Pancreas (tissue), 10 donors: ENCODE measurements around the gene INSYN2B. TPM values are rescaled to one million over a fixed set of nuclear protein-coding genes. Genes with fewer than 3 reads are reported as not detected.

Experiments
- ATAC-seq, 4 donors: fragments of 200-7000 bp; cut with Tn5 transposase; one replicate each; pipeline versions ENCODE4 v1.8.0 to v1.9.1; 2020; ENCODE audit warnings: mild to moderate bottlenecking in 4 of 4, moderate library complexity in 4 of 4
- DNase-seq, 6 donors: peaks; one replicate each; pipeline ENCODE4 v3.0.0-alpha.2; 2020
- FAIRE-seq: peaks from 2 replicates; lab custom pipeline; 2012; peaks lifted over from hg19 to GRCh38; lab: Jason Lieb, UNC
- H3K27ac ChIP-seq, 4 donors: fragments of 200-600 bp; sonication (generic); 1 replicate in 3 of 4; 2 replicates in 1 of 4; pipeline versions ENCODE4 v1.5.0 to v1.8.0; 2020
- H3K27me3 ChIP-seq, 4 donors: fragments of 200-600 bp; one replicate each; pipeline ENCODE4 v1.8.0; 2021
- H3K36me3 ChIP-seq, 3 donors: fragments of 200-600 bp; sonication (generic) in 1 of 3; one replicate each; pipeline versions ENCODE4 v1.5.0 to v1.8.0; 2020 to 2021
- H3K4me1 ChIP-seq, 3 donors: fragments of 200-600 bp; one replicate each; pipeline ENCODE4 v1.8.0; 2021
- H3K4me3 ChIP-seq, 4 donors: fragments of 200-600 bp; sonication (generic) in 2 of 4; one replicate each; pipeline versions ENCODE4 v1.5.0 to v1.8.0; 2020 to 2021
- H3K9me3 ChIP-seq, 4 donors: fragments of 200-600 bp; one replicate each; pipeline ENCODE4 v1.8.0; 2021
- CTCF ChIP-seq, 4 donors: fragments of 200-600 bp; sonication (generic) in 3 of 4; IDR thresholded peaks; one replicate each; pipeline versions ENCODE4 v1.5.0 to v1.8.0; 2021; ENCODE audit warnings: antibody characterized with exemption in 4 of 4
- WGBS, 2 donors: extraction: QIAGEN DNeasy Blood & Tissue Kit; methylation state at CpG; one replicate each; pipeline ENCODE4 v1.1.7; 2013; 5-methylcytosine and 5-hydroxymethylcytosine counted together
- intact Hi-C, 3 donors: fragments of 100-400 bp; cut with DNase I; formaldehyde crosslinking; loops; one replicate each; pipeline versions ENCODE4 v1.11.1 to v1.14.2; 2022
- polyA plus RNA-seq, 2 donors: library from polyadenylated mRNA; stranded (reverse); fragments of 200-250 nt; gene quantifications; one replicate each; pipeline ENCODE4 v1.2.3, GENCODE V29; 2013
- total RNA-seq, 6 donors: library from RNA; stranded (reverse); fragmentation: NEBNext Ultra II Directional in 4 of 6; extraction: Animal tissue kit (Norgen Biotek cat#: 25700) in 4 of 6; gene quantifications; one replicate each; pipeline versions ENCODE4 v1.2.1 to v1.2.4, GENCODE V29; 2021 to 2023
- donor health status: healthy with polysubstance abuse.
- donor health status: DM: no; HTN: no; CAD: no; lungs with moderate emphysema.
- donor health status: DM: no; HTN: no; CAD: no.
- donor health status: control.
- donor health status: control.
- donor health status: Bipolar disorder and iron deficiency.
- donor health status: DM: yes; HTN: yes; CAD: no.
- donor health status: DM: no; HTN: no; CAD: no.
- donor health status: DM: no; HTN: no; CAD: no.
- donor health status: DM: yes; HTN: yes; CAD: no.

Gene INSYN2B
- total and polyA plus RNA-seq, 8 donors: 0.02 TPM; not detected in 7

- Histone ChIP-seq H3K9me3 (no peaks in the 10 kb centered on the region), H3K4me1 (no peaks in the 10 kb centered on the region), H3K27me3 (no peaks in the 10 kb centered on the region), H3K4me3 (no peak overlapping the region), H3K27ac (no peak overlapping the region), H3K36me3 (no peaks in the 10 kb centered on the region)
- intact Hi-C loops: no loop called here
- DNase-seq (no peak), ATAC-seq (no peak), FAIRE-seq (no peak)
- TF ChIP-seq CTCF (IDR thresholded peaks at IDR 0.05): no peak
- WGBS, 2 donors: 64 to 80% methylated on average over 1 of the region's 1 CpG
Measured at GRCh38 chr5:169847519-169847918, 132.8 kb downstream of the INSYN2B start.

GRCh38 chr5:169842699-169843098 lies 137.6 kb downstream of the INSYN2B start:
- ATAC-seq (no peak), DNase-seq (no peak), FAIRE-seq (no peak)
- Histone ChIP-seq H3K36me3 (no peaks in the 10 kb centered on the region), H3K27me3 (no peaks in the 10 kb centered on the region), H3K4me3 (no peak overlapping the region), H3K9me3 (no peaks in the 10 kb centered on the region), H3K4me1 (no peaks in the 10 kb centered on the region), H3K27ac (no peak overlapping the region)
- intact Hi-C loops: no loop called here
- no peak for TF ChIP-seq CTCF (IDR thresholded peaks at IDR 0.05)

- Histone ChIP-seq H3K27me3 (no peaks in the 10 kb centered on the region), H3K4me1 (no peaks in the 10 kb centered on the region), H3K36me3 (no peaks in the 10 kb centered on the region), H3K9me3 (no peaks in the 10 kb centered on the region), H3K4me3 (no peak overlapping the region), H3K27ac (no peak overlapping the region)
- no peak for ATAC-seq
- no peak for FAIRE-seq
- TF ChIP-seq CTCF (IDR thresholded peaks at IDR 0.05): no peak
- WGBS, 2 donors: 89 to 91% methylated on average over 3 of the region's 3 CpGs
- no peak for DNase-seq
- intact Hi-C loops: no loop called here
Measured at GRCh38 chr5:169840405-169840804, 139.9 kb downstream of the INSYN2B start.

- H3K9me3 ChIP-seq: no peaks in the 10 kb centered on the region
- DNase-seq (no peak), FAIRE-seq (no peak), ATAC-seq (no peak)
- H3K4me3 ChIP-seq: no peak overlapping the region
- TF ChIP-seq CTCF (IDR thresholded peaks at IDR 0.05): no peak
- H3K27me3 ChIP-seq: no peaks in the 10 kb centered on the region
- H3K27ac ChIP-seq: no peak overlapping the region
- intact Hi-C loops: no loop called here
- no peaks in the 10 kb centered on the region for H3K36me3 ChIP-seq
- WGBS, 2 donors: 83 to 84% methylated on average over 3 of the region's 3 CpGs
- no peaks in the 10 kb centered on the region for H3K4me1 ChIP-seq
Measured at GRCh38 chr5:169838688-169839087, 141.6 kb downstream of the INSYN2B start.

GRCh38 chr5:169837686-169838085 lies 142.6 kb downstream of the INSYN2B start:
- Histone ChIP-seq H3K36me3 (no peaks in the 10 kb centered on the region), H3K4me1 (no peaks in the 10 kb centered on the region), H3K9me3 (no peaks in the 10 kb centered on the region), H3K27me3 (no peaks in the 10 kb centered on the region), H3K4me3 (no peak overlapping the region), H3K27ac (no peak overlapping the region)
- no peak for TF ChIP-seq CTCF (IDR thresholded peaks at IDR 0.05)
- no peak for DNase-seq
- no peak for ATAC-seq
- no peak for FAIRE-seq
- intact Hi-C loops: no loop called here
